EL (cell line): ENCODE data around the gene CRK.
A peak's percentile ranks its signal among the peaks of the same experiment; 100 is the strongest.
"Not testable (repeated sequence)": the region's sequence is repeated elsewhere in the genome, so short reads cannot be mapped to it uniquely, and the experiment has no call there.

Experiments used
- DNase-seq: peaks from one replicate; pipeline ENCODE4 v3.0.0-alpha.2; 2016

Gene CRK

DNA sequence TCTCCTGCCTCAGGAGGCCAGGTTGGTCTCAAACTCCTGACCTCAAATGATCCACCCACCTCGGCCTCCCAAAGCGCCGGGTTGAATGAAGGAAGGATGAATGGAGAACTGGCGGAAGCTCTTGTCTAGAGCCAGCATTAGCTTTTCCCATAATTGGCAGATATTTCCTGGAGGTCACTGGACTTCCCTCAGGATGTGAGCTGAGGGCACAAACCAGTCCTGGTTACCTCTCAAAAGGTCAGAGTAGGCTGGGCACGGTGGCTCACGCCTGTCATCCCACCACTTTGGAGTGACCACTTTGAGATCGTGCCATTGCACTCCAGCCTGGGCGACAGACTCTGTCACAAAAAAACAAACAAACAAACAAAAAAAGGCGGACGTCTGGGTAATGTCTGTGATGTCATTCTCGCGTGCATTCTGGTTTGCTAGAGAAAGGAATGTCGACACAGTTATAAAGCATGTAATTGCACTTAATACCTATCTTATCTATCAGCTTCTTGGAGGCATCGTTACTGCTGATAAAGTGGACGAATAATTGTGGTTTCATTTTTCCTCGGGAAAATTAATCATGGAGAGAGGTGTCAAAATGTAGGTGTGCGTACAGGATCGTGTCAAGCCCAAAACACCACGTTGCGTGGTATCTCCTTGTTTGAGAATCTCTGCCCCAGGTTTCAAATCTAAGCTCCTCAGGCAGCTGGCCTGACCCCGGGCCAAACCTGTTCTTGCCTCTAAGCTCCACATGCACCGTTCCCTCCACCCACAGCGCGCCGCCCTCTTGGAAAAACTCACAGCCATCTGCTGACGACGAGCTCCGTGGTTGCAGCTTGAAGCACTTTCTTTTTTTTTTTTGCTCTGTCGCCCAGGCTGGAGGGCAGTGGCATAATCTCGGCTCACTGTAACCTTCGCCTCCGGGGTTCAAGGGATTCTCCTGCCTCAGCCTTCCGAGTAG, 6.4 kb upstream of the CRK start:
- no peak for DNase-seq

DNA sequence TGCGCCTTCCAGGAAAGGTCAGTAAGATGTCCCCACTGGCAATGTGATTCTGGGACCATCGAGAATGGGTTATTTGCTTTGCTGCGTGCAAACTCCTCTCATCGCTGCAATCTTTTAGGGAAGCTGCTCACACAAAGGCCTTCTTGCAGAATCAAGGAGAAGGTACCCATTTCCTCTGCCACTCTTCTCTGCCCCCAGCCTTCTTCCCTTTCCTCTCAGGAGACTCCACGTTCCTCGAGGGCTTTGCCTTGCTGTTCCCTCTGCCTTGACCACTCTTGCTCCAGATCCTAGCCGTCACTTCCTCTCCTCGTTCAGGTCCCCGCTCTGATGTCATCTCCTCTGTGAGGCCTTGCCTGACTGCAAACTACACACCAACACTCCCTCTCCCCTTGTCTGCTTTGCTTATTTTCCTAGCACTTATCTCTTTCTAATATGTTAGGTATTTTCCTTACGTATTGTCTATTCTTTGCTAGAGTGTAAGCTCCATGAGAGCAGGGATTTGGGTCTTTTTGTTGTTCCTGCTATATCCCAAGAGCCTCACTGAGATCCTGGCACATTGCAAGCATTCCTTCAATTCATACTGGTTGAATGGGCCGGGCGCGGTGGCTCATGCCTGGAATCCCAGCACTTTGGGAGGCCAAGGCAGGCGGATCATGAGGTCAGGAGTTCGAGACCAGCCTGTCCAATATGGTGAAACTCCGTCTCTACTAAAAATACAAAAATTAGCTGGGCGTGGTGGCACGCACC, 5.3 kb upstream of the CRK start:
- no peak for DNase-seq

DNA sequence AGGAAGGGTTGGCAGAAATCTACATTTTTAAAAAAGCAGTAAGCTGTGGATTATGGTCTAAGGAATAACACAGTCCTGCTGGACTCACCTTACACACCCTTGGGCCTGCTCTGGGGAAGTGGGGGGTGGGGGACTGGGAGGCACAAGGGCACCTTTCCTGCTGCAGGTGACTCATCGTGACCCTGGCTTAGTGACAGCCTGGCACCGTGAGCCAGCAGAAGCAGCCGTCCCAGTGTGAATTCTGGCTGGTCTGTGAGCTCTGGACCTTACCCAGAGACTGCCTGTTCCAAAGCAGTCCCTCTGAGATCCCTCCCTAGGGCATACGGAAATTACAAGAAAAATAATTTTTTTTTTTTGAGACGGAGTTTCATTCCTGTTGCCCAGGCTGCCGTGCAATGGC, 4.2 kb upstream of the CRK start:
- DNase-seq = peak; percentile 37

DNA sequence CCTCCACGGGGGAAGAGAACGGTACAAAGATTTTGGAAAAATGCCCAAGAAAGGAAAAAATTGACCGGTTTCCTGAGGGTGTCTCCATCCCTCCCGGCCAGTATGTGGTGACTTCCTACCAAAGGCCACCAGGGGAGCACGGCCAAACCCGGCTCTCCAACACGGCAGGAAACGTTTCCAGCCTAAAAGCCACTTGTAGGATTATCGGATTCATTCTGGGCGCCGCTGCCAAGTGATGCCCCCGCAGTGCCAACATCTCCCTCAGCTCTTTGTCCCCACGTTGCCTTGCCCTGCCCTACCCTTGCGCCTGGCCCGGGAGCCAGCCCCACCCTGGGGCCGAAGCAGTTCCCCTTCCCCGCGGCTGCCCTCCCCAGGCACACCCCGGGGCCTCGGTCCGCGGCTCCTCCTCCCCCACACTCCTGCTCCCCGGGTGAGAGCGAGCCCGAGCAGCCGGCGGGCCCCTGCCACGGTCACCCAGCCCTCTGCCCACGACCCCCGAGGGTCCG, 688 bp downstream of the CRK start:
- peak; percentile 80 for DNase-seq

DNA sequence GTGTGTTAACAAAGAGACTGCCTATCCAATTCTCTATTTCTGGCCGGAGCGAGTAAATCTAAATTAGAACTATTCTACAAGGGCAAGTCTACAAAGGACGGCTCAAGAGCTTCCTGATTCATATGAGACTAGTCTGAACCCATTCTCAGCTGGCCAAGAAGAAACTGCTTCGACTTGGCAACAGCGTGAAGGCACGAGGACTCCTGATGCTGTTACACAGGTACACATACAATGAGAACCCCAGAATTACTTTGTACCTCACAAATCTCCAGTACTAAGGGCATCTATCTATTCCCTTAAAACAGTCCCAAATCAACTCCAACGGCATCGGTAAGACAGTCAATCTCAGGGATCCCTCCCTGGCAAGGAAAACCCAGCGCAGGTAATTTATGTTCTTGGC, 1.5 kb downstream of the CRK start:
- DNase-seq = no peak

DNA sequence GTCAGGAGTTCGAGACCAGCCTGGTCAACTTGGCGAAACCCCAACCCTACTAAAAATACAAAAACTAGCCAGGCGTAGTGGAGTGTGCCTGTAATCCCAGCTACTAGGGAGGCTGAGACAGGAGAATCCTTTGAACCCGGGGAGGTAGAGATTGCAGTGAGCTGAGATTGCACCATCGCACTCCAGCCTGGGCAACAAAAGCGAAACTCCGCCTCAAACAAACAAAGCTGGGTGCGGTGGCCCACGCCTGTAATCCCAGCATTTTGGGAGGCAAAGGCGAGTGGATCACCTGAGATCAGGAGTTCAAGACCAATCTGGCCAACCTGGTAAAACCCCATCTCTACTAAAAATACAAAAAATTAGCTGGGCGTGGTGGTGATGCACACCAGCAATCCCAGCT, 2.3 kb downstream of the CRK start:
- not testable (repeated sequence) for DNase-seq

DNA sequence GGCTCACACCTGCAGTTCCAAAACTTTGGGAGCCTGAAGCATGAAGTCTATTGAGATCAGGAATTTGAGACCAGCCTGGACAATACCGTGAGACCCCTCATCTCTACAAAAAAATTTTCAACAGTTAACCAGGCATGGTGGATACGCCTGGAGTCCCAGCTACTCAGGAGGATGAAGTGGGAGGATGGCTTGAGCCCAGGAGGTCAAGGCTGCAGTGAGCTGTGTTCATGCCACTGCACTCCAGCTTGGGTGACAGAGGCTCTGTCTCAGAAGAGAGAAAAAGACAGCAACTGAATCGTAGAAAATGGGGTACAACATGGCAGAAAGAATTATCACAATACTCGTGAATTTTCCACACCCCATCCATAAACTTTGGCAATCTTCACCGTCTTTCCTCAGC, 3.2 kb downstream of the CRK start:
- no peak for DNase-seq

DNA sequence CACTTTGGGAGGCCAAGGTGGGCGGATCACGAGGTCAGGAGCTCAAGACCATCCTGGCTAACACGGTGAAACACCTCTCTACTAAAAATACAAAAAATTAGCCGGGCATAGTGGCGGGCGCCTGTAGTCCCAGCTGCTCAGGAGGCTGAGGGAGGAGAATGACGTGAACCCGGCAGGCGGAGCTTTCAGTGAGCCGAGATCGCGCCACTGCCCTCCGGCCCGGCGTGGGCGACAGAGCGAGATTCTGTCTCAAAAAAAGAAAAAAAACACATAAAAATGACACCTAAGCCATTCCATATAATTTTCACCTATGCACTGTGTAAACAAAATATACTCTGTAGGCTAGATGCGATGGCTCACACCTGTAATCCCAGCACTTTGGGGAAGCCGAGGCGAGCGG, 5.8 kb downstream of the CRK start:
- DNase-seq = not testable (repeated sequence)

DNA sequence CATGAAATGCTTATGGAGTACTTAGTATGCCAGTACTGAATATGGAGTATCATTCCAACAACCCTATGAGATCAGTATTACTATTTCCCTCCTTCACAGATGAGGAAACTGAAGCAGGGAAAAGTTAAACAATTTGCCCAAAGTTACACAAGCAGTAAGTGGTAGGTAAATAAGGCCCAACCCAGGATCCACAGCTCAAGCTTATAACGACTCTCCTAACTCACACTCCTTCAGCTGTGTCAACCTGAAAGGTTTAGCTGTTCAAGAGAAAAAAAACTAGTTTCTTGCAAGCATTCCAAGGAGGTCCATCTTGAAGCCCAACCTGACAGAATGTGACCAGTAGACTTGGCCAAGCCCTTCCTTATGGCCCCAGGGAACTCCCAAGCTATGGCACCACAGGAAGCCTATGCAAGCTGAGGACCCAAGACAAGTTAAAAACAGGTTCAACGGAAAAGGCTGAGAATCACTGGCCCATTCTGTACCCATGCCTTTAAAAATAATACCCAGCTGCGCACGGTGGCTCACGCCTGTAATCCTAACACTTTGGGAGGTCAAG, 6.5 kb downstream of the CRK start:
- no peak for DNase-seq

DNA sequence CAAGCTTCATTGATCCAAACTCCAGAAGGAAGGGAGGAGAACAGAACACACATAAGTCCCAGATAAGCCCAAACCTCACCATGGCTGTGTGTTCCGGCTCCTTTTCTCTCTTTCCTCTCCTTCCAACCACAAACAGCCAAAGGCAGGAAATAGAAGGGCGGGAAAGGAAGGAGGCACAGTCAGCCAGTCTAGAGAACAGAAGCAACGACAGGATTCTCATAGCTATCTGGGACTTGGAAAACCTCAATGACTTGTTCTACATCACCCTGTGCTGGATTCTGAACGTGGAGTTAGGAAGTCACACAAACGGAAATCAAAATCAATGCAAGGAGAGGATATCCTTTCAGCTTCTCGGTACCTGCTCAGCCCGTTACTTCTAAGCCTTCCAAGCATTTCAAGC, 9.0 kb downstream of the CRK start:
- no peak for DNase-seq

DNA sequence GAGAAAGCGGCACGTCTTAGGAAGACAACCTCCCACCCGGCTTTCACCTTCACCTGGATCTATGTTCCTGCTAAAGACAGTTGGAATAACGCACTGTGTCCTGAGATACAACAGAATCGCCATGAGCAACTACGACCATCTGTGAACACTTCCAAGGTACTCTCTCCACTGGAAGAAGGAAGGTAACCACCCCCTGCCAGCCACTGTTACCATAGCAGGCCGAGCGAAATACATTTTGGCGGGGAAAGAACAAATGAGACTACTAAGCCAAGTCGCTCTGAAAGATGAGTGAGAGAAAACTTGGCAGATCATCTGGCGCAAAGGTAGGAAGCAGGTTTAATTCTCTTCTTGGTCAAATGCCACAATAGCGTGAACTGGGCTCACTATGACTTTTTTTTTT, 9.8 kb downstream of the CRK start:
- no peak for DNase-seq

DNA sequence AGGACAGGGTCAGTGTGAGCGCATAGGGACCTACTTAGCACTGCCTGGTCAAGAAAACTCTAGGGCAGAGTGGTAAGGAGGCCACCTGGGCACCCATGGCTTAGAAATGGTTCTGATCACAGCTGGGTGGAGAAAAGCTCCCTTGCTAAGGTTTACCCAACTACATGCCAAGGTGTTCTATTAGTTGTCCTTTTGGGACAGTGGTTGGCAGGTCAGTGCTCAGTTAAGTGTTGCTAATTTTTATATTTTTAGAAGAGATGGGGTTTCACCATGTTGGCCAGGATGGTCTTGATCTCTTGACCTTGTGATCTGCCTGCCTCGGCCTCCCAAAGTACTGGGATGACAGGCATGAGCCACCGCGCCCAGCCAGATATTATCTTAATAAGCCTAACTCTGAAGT, 10.3 kb downstream of the CRK start:
- not testable (repeated sequence) for DNase-seq

DNA sequence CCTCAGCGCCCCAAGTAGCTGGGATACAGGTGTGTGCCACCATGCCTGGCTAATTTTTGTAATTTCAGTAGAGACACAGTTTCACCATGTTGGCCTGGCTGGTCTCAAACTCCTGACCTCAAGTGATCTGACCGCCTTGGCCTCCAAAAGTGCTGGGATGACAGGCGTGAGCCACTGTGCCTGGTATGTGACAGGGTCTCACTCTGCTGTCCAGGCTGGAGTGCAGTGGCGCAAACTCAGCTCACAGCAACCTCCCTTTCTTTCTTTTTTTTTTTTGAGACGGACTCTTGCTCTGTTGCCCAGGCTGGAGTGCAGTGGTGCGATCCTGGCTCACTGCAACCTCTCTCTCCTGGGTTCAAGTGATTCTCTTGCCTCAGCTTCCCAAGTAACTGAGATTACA, 13.3 kb downstream of the CRK start:
- DNase-seq = not testable (repeated sequence)

DNA sequence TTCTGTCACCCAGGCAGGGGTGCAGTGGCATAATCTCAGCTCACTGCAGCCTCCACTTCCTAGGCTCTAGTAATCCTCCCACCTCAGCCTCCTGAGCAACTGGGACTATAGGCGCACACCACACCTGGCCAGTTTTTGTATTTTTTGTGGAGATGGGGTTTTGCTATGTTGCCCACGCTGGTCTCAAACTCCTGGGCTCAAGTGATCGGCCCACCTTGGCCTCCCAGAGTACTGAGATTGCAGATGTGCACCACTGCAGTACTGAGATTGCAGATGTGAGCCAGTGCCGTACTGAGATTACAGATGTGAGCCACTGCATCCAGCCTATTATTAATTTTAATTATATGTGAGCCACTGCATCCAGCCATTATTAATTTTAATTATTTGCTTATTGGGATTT, 13.8 kb downstream of the CRK start:
- no peak for DNase-seq

DNA sequence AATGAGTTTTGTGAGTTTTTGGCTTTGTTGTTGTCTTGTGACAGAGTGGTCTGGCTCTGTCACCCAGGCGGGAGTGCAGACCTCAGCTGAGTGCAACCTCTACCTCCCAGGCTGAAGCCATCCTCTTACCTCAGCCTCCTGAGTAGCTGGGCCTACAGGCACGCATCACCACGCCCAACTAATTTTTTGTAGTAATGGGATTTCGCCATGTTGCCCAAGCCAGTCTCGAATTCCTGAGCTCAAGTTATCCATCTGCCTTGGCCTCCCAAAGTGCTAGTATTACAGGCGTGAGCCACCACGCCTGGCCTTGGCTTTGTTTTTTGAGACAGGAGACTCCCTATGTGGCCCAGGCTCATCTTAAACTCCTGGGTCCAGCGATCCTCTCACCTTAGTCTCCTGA, 15.1 kb downstream of the CRK start:
- DNase-seq = no peak

DNA sequence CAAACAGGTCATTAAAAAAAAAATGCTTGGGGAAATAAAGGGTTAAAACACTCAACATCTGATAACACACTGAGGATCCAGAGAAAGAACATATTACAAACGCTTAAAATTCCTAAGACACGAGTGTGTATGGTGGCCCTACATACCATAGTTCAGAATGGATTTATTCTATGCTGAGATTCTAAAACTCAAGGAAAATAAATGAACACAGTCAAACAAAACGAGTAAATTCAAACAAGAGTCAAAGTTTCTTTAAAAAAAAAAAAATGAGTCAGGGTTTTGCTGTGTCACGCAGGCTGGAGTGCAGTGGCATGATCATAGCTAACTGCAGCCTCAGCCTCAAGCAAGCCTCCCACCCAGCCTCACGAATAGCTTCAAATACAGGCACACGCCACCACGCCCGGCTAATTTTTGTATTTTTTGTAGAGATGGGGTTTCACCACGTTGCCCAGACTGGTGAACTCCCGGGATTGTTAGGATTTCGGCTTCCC, 17.4 kb downstream of the CRK start:
- peak; percentile 67 for DNase-seq

DNA sequence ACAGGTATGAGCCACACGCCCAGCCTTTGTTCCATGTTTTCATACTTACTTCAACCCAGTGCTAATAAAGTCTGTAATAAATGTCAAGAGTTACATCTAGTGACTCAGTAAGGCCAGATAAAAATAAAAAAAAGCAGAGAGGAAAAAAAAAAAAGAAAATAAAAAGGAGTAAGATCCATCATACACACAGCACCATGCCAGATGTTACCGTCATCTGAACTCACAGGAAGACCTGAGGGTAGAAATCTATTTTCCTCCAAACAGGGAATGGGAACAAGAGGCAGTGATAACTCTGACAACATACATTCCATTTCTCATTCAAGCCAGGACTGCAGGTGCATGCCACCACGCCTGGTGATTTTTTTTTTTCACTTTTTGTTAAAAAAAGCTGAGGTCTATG, 20.7 kb downstream of the CRK start:
- no peak for DNase-seq

DNA sequence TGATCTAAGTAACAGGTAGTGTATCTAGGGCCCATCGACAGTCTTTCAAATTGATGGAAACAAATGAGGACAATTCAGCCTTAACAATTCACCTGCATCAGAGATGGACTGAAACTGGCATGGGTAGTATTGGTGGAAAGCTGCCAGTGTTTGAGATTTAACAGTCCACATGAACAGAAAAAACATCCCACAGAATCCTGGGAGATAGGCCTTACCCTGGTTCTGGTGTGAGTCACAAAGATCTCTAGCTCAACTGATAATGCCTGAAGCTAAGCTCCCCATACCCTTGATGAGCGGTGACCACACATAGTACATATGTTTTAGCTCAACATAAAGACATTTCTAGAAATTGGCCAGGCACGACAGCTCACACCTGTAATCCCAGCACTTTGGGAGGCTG, 21.9 kb downstream of the CRK start:
- peak; percentile 32 for DNase-seq

DNA sequence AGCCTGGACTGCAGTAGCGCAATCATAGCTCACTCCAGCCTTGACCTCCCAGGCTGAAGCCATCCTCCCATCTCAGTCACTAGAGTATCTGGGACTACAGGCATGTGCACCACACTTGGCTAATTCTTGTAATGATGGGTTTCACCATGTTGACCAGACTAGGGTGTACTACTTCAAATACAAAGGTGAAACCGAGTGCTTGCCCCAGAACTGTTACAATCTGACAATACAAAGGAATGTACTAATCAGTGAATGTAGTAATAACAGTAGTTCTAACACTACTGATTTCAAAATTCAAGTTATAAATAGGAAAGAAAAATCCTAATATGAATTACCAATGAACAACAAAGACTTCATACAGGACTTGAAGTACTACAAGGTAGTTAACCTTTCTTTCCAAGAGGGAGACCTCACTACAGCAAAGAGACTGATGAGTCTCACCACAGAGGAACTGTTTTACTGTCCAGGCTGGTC, 24.4 kb downstream of the CRK start:
- DNase-seq = no peak

DNA sequence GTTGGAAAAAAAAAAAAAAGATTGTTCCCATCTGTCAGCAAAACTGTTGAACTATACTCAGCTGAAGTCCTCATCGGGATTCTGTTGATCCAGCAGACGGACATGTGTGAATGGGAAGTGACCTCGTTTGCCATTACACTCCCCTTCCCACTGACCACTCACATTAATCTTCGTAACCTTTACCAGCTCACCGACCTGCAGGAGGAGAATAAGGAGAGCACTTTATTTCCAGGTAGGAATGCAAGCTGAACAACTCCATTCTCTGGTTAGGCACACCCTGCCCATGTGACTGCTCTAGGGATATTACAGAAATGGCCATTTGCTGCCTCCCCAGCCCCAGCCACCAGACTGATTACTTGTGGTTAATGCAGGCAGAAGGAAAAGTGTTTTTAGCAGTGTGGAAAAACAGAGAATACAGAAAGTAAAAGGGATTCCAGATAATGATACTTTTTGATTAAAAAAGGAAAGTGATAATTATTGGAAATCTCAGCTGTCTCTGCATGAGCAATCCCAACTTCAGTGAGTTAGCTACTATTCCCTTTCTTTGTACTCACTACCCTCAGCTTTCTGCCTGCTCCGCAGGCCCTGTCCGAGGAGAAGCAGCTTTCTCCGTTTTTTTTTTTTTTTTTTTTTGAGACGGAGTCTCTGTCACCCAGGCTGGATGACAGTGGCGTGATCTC, 32.4 kb downstream of the CRK start:
- DNase-seq = no peak

DNA sequence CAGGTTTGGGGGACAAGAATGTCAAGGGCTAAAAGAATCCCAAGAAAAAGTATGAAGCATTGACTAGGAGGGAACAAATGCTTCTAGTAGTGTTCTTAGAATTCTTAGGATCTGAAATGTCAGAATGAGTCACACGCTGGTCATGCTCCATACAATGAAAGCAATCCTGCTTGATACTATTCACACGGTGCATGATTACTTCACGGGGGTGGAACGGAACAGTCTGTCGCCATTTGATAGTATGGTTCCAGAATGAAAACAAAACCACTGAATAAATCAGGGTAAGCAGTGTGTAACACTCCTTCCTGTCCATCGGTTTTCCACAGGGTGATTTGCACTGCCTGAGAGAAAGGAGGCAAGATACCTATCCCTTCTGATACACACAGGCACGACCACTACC, 33.1 kb downstream of the CRK start:
- DNase-seq = peak; percentile 96

DNA sequence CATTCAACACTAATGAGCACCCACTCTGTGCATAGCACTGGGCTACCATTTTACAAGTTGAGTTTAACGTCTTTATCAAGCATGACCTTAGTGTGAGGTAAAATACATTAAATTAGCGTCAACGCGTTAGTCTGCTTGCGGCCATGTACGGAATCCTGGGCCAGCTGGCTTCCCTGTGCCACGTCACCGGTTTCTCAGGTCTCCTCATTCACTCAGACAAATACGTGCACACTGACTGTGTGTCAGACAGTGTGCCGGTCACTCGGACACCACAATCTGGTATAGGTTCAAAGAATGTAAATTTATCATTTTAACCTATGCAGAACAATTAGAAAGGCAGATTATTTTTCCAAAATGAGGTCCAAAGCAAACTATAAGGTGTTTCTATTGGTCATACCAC, 34.6 kb downstream of the CRK start:
- DNase-seq = no peak

DNA sequence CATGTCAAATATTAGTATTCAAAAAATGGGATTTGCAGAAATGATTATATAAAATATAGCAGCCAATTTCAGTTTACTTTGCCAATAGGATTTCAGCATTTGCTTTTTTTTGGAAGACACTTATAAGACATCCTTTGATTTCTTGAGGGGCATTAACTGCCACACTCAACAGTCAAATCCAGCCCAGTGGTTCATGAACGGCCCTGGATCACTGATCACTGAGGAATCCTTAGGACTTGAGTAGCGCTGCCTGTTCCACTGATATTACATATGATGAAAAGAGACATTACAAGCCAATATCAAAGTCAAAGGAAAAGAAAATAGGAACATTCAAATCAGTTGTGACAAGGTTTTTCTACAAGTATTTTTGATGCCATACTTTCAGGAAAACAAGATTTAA, 35.1 kb downstream of the CRK start:
- DNase-seq = no peak
